Measurements from ENCODE around the gene NES.

The NES gene

GRCh38 chr1:156704166-156704711 is 27.0 kb upstream of the NES start:
- no peak for DNase-seq

GRCh38 chr1:156703741-156704140 is 26.5 kb upstream of the NES start:
- DNase-seq = no peak

GRCh38 chr1:156703336-156703735 is 26.1 kb upstream of the NES start:
- no peak for DNase-seq

- peak; percentile 18 for DNase-seq
Observed at GRCh38 chr1:156700736-156701531, 23.7 kb upstream of the NES start.

- no peak for DNase-seq
Observed at GRCh38 chr1:156698995-156699394, 21.8 kb upstream of the NES start.

GRCh38 chr1:156697481-156697880 is 20.3 kb upstream of the NES start:
- DNase-seq = no peak

- no peak for DNase-seq
Observed at GRCh38 chr1:156696755-156697154, 19.5 kb upstream of the NES start.

- DNase-seq = no peak
Observed at GRCh38 chr1:156694690-156694962, 17.4 kb upstream of the NES start.

GRCh38 chr1:156693848-156694689 is 16.9 kb upstream of the NES start:
- DNase-seq = no peak

- peak; percentile 92 for DNase-seq
Observed at GRCh38 chr1:156692925-156693847, 16.0 kb upstream of the NES start.

- DNase-seq = no peak
Observed at GRCh38 chr1:156692441-156692924, 15.3 kb upstream of the NES start.

- DNase-seq = no peak
Observed at GRCh38 chr1:156691665-156692440, 14.6 kb upstream of the NES start.

- DNase-seq = no peak
Observed at GRCh38 chr1:156691191-156691590, 14.0 kb upstream of the NES start.

GRCh38 chr1:156690675-156691036 is 13.4 kb upstream of the NES start:
- no peak for DNase-seq

GRCh38 chr1:156689953-156690674 is 12.9 kb upstream of the NES start:
- DNase-seq = no peak

GRCh38 chr1:156689035-156689952 is 12.1 kb upstream of the NES start:
- peak; percentile 92 for DNase-seq

- DNase-seq = no peak
Observed at GRCh38 chr1:156684227-156684782, 7.1 kb upstream of the NES start.

GRCh38 chr1:156682166-156682890 is 5.1 kb upstream of the NES start:
- DNase-seq = no peak

Data from RPMI8226 (cell line).